Measurements from ENCODE around the gene KCNH5.

The KCNH5 gene

GRCh38 chr14:62983821-62984220 is 61.4 kb downstream of the KCNH5 start:
- TF ChIP-seq CTCF (IDR thresholded peaks at IDR 0.05; ENCODE audit: low read length), result no peak
- no peak for TF ChIP-seq EZH2 (IDR thresholded peaks at IDR 0.05; ENCODE audit: borderline replicate concordance, low read length)
- Histone ChIP-seq H3K36me3 (ENCODE audit: insufficient read depth, low read length) (no peaks in the 10 kb centered on the region), H3K9ac (ENCODE audit: low read length) (no peak overlapping the region), H3K27me3 (ENCODE audit: insufficient read depth, low read length) (no peaks in the 10 kb centered on the region), H3K4me3 (ENCODE audit: low read depth, low read length, poor library complexity, severe bottlenecking) (no peak overlapping the region), H4K20me1 (ENCODE audit: insufficient read depth, low read length) (no peaks in the 10 kb centered on the region), H2AFZ (ENCODE audit: low read length) (no peak overlapping the region), H3K4me2 (ENCODE audit: low read length) (no peak overlapping the region), H3K9me3 (ENCODE audit: low read length) (no peaks in the 10 kb centered on the region), H3F3A (ENCODE audit: insufficient read depth, low read length) (no peaks in the 10 kb centered on the region), H3K4me1 (ENCODE audit: insufficient read depth, low read length, severe bottlenecking) (no peaks in the 10 kb centered on the region), H3K9me2 (ENCODE audit: low read depth, low read length) (no peaks in the 10 kb centered on the region), H3K79me2 (ENCODE audit: insufficient read depth, low read length) (no peaks in the 10 kb centered on the region), H3K27ac (ENCODE audit: low read depth, low read length, poor library complexity, severe bottlenecking) (no peak overlapping the region)

GRCh38 chr14:62980693-62981092 is 64.6 kb downstream of the KCNH5 start:
- Histone ChIP-seq H3K4me3 (ENCODE audit: low read depth, low read length, poor library complexity, severe bottlenecking) (no peak overlapping the region), H3K9me3 (ENCODE audit: low read length) (no peaks in the 10 kb centered on the region), H3K27ac (ENCODE audit: low read depth, low read length, poor library complexity, severe bottlenecking) (no peak overlapping the region), H3K79me2 (ENCODE audit: insufficient read depth, low read length) (no peaks in the 10 kb centered on the region), H2AFZ (ENCODE audit: low read length) (no peak overlapping the region), H3K4me2 (ENCODE audit: low read length) (no peak overlapping the region), H3K9me2 (ENCODE audit: low read depth, low read length) (no peaks in the 10 kb centered on the region), H3K27me3 (ENCODE audit: insufficient read depth, low read length) (no peaks in the 10 kb centered on the region), H3K36me3 (ENCODE audit: insufficient read depth, low read length) (no peaks in the 10 kb centered on the region), H4K20me1 (ENCODE audit: insufficient read depth, low read length) (no peaks in the 10 kb centered on the region), H3K4me1 (ENCODE audit: insufficient read depth, low read length, severe bottlenecking) (no peaks in the 10 kb centered on the region), H3F3A (ENCODE audit: insufficient read depth, low read length) (no peaks in the 10 kb centered on the region), H3K9ac (ENCODE audit: low read length) (no peak overlapping the region)
- no peak for TF ChIP-seq EZH2 (IDR thresholded peaks at IDR 0.05; ENCODE audit: borderline replicate concordance, low read length)
- TF ChIP-seq CTCF (IDR thresholded peaks at IDR 0.05; ENCODE audit: low read length), result no peak

GRCh38 chr14:62957562-62957961 is 87.7 kb downstream of the KCNH5 start:
- Histone ChIP-seq H4K20me1 (ENCODE audit: insufficient read depth, low read length) (no peaks in the 10 kb centered on the region), H3K9me3 (ENCODE audit: low read length) (no peaks in the 10 kb centered on the region; the same call in 1 of the 2 replicates), H3K4me3 (ENCODE audit: low read depth, low read length, poor library complexity, severe bottlenecking) (no peak overlapping the region), H3K4me1 (ENCODE audit: insufficient read depth, low read length, severe bottlenecking) (no peaks in the 10 kb centered on the region), H3K9me2 (ENCODE audit: low read depth, low read length) (no peaks in the 10 kb centered on the region), H3K36me3 (ENCODE audit: insufficient read depth, low read length) (no peaks in the 10 kb centered on the region), H3K4me2 (ENCODE audit: low read length) (no peak overlapping the region), H3K9ac (ENCODE audit: low read length) (no peak overlapping the region), H2AFZ (ENCODE audit: low read length) (no peak overlapping the region), H3K27me3 (ENCODE audit: insufficient read depth, low read length) (no peaks in the 10 kb centered on the region), H3K27ac (ENCODE audit: low read depth, low read length, poor library complexity, severe bottlenecking) (no peak overlapping the region), H3F3A (ENCODE audit: insufficient read depth, low read length) (no peaks in the 10 kb centered on the region), H3K79me2 (ENCODE audit: insufficient read depth, low read length) (no peaks in the 10 kb centered on the region)
- TF ChIP-seq CTCF (IDR thresholded peaks at IDR 0.05; ENCODE audit: low read length) (no peak), EZH2 (IDR thresholded peaks at IDR 0.05; ENCODE audit: borderline replicate concordance, low read length) (no peak)
